CD4-positive, alpha-beta T cell (primary cell): ENCODE results near the gene GAB3. TPM values are rescaled to one million over a fixed set of nuclear protein-coding genes. Genes with fewer than 3 reads are reported as not detected.

Source experiments
- ATAC-seq: fragments of 200-7000 bp; cut with Tn5 transposase; one replicate; pipeline ENCODE4 v1.10.0; 2022; ENCODE audit warnings: mild to moderate bottlenecking; ENCODE audit not compliant: poor library complexity
- CTCF ChIA-PET: fragments of 350-600 bp; sonication (Branson Sonifier 250); formaldehyde crosslinking; loops from one replicate; lab custom pipeline; 2021; ENCODE audit warnings: antibody characterized with exemption, inconsistent platforms; lab: Charles Lee
- POLR2A ChIA-PET: fragments of 350-600 bp; sonication (Branson Sonifier 250); formaldehyde crosslinking; loops from one replicate; lab custom pipeline; 2021; ENCODE audit warnings: antibody characterized with exemption, inconsistent platforms; lab: Charles Lee
- DNase-seq, 14 experiments: peaks; one replicate each; pipeline ENCODE4 v3.0.0-alpha.2; 2013 to 2020; ENCODE audit warnings: mixed read lengths in 2 of 14
- H3K27ac ChIP-seq, 2 donors: one replicate each; pipeline versions ENCODE4 v1.5.1 to v1.7.0; 2013; ENCODE audit warnings: low read length in 2 of 2, low read depth in 1 of 2, mild to moderate bottlenecking in 1 of 2
- H3K27me3 ChIP-seq, 2 experiments: 1 replicate in 1 of 2; 2 replicates in 1 of 2; pipeline versions ENCODE4 v1.6.1 to v1.7.0; 2013; ENCODE audit warnings: low read length in 2 of 2, control low read depth in 1 of 2, mild to moderate bottlenecking in 1 of 2, moderate library complexity in 1 of 2; ENCODE audit not compliant: insufficient read depth in 2 of 2, control insufficient read depth in 1 of 2
- H3K36me3 ChIP-seq: one replicate; pipeline ENCODE4 v1.6.1; 2013; ENCODE audit warnings: low read length, control low read depth; ENCODE audit not compliant: insufficient read depth
- H3K4me1 ChIP-seq: one replicate; pipeline ENCODE4 v1.6.1; 2013; ENCODE audit warnings: low read length, control low read depth; ENCODE audit not compliant: insufficient read depth
- H3K4me3 ChIP-seq: one replicate; pipeline ENCODE4 v1.5.1; 2013; ENCODE audit warnings: mild to moderate bottlenecking, low read length, moderate library complexity
- H3K9me3 ChIP-seq, 2 experiments: 1 replicate in 1 of 2; 2 replicates in 1 of 2; pipeline versions ENCODE4 v1.6.1 to v1.7.0; 2013; ENCODE audit warnings: low read length in 2 of 2, mild to moderate bottlenecking in 2 of 2, control low read depth in 1 of 2, moderate library complexity in 1 of 2; ENCODE audit not compliant: control insufficient read depth in 1 of 2, insufficient read depth in 1 of 2
- H3K27ac Mint-ChIP-seq: one replicate; pipeline ENCODE4 v1.8.0; 2020; ENCODE audit warnings: mixed read lengths
- H3K27me3 Mint-ChIP-seq: one replicate; pipeline ENCODE4 v1.8.0; 2021; ENCODE audit warnings: mixed read lengths
- H3K36me3 Mint-ChIP-seq: one replicate; pipeline ENCODE4 v1.8.0; 2021; ENCODE audit warnings: low read depth, mixed read lengths
- H3K4me1 Mint-ChIP-seq: one replicate; pipeline ENCODE4 v1.8.0; 2021; ENCODE audit warnings: low read depth, mixed read lengths
- H3K4me3 Mint-ChIP-seq: one replicate; pipeline ENCODE4 v1.8.0; 2020; ENCODE audit warnings: mild to moderate bottlenecking, mixed read lengths
- H3K9me3 Mint-ChIP-seq: one replicate; pipeline ENCODE4 v1.8.0; 2020; ENCODE audit warnings: mixed read lengths
- CTCF ChIP-seq: fragments of 200-600 bp; IDR thresholded peaks from one replicate; pipeline ENCODE4 v1.8.0; 2022; ENCODE audit warnings: antibody characterized with exemption, mild to moderate bottlenecking
- intact Hi-C, 2 experiments: fragments of 100-400 bp; cut with DNase I in 1 of 2; cut with micrococcal nuclease in 1 of 2; formaldehyde crosslinking; loops; one replicate each; pipeline versions ENCODE4 v1.15.1 to v1.9.0; 2023 to 2025; cut with DNase I, micrococcal nuclease
- total RNA-seq, 174 experiments: library from RNA in 2 of 174; stranded (reverse) in 2 of 174; gene quantifications; one replicate each; pipeline ENCODE4 v1.2.3 and lab custom pipeline; 2021 to 2026

Gene GAB3
- total RNA-seq, 2 experiments from 2014 or later, result 3.4 to 3.5 TPM

- CTCF ChIA-PET, result no interaction called here
- no peak overlapping the region for H3K4me3 ChIP-seq
- Mint-ChIP-seq H3K27ac (no peak overlapping the region), H3K4me3 (no peak overlapping the region), H3K36me3 (no peaks in the 10 kb centered on the region), H3K27me3 (no peaks in the 10 kb centered on the region), H3K4me1 (no peaks in the 10 kb centered on the region), H3K9me3 (no peaks in the 10 kb centered on the region)
- H3K9me3 ChIP-seq, result no peaks in the 10 kb centered on the region
- no peaks in the 10 kb centered on the region for H3K4me1 ChIP-seq
- no peaks in the 10 kb centered on the region for H3K36me3 ChIP-seq
- no peaks in the 10 kb centered on the region for H3K27me3 ChIP-seq
- TF ChIP-seq CTCF, result no peak
- no peak overlapping the region for H3K27ac ChIP-seq
- ATAC-seq (no peak), DNase-seq (no peak)
- POLR2A ChIA-PET, result no interaction called here
- intact Hi-C loops, result no loop called here
These were observed 95.1 kb downstream of the GAB3 start for GRCh38 chrX:154655786-154656185.

GRCh38 chrX:154655346-154655745 lies 95.5 kb downstream of the GAB3 start:
- intact Hi-C loops, result no loop called here
- H3K9me3 Mint-ChIP-seq, result no peaks in the 10 kb centered on the region

GRCh38 chrX:154654925-154655324 lies 96.0 kb downstream of the GAB3 start:
- Histone ChIP-seq H3K9me3 (no peaks in the 10 kb centered on the region), H3K27ac (no peak overlapping the region), H3K36me3 (no peaks in the 10 kb centered on the region), H3K4me1 (no peaks in the 10 kb centered on the region), H3K4me3 (no peak overlapping the region), H3K27me3 (no peaks in the 10 kb centered on the region)
- H3K9me3 Mint-ChIP-seq, result no peaks in the 10 kb centered on the region
- CTCF ChIA-PET, result no interaction called here
- no peaks in the 10 kb centered on the region for H3K4me1 Mint-ChIP-seq
- POLR2A ChIA-PET, result no interaction called here
- DNase-seq (no peak), ATAC-seq (no peak)
- intact Hi-C loops, result no loop called here
- no peak overlapping the region for H3K27ac Mint-ChIP-seq
- H3K4me3 Mint-ChIP-seq, result no peak overlapping the region
- H3K27me3 Mint-ChIP-seq, result no peaks in the 10 kb centered on the region
- TF ChIP-seq CTCF, result no peak
- H3K36me3 Mint-ChIP-seq, result no peaks in the 10 kb centered on the region

More at GRCh38 chrX:154655346-154655745, 95.5 kb downstream of the GAB3 start:
- Histone ChIP-seq H3K36me3 (no peaks in the 10 kb centered on the region), H3K27me3 (no peaks in the 10 kb centered on the region), H3K4me3 (no peak overlapping the region), H3K27ac (no peak overlapping the region), H3K4me1 (no peaks in the 10 kb centered on the region), H3K9me3 (no peaks in the 10 kb centered on the region)
- Mint-ChIP-seq H3K27ac (no peak overlapping the region), H3K27me3 (no peaks in the 10 kb centered on the region), H3K4me3 (no peak overlapping the region), H3K4me1 (no peaks in the 10 kb centered on the region), H3K36me3 (no peaks in the 10 kb centered on the region)
- no peak for TF ChIP-seq CTCF
- POLR2A ChIA-PET, result no interaction called here
- no peak for ATAC-seq
- no peak for DNase-seq
- CTCF ChIA-PET, result no interaction called here
